ENCODE data around the gene GSK3B. TPM values are rescaled to one million over a fixed set of nuclear protein-coding genes. Genes with fewer than 3 reads are reported as not detected.

GSK3B gene
- total RNA-seq, 1 donor from 2014 or later: 138 TPM

GRCh38 chr3:119873646-119874045, 220.6 kb downstream of the GSK3B start:
- H3K36me3 Mint-ChIP-seq (ENCODE audit: unreplicated experiment): no peaks in the 10 kb centered on the region
- no peak for TF ChIP-seq CTCF (IDR thresholded peaks at IDR 0.05; ENCODE audit: partially characterized antibody, unreplicated experiment)
- peaks cover 1% of the 10 kb centered on the region for H3K27me3 Mint-ChIP-seq (ENCODE audit: unreplicated experiment)
- H3K9me3 Mint-ChIP-seq (ENCODE audit: unreplicated experiment): no peaks in the 10 kb centered on the region
- H3K27ac Mint-ChIP-seq (ENCODE audit: unreplicated experiment): no peak overlapping the region
- H3K4me1 Mint-ChIP-seq (ENCODE audit: low read depth, unreplicated experiment): no peaks in the 10 kb centered on the region
- H3K4me3 Mint-ChIP-seq (ENCODE audit: unreplicated experiment): no peak overlapping the region
- no peak for DNase-seq

GRCh38 chr3:119872773-119873172, 221.5 kb downstream of the GSK3B start:
- no peak overlapping the region for H3K4me3 Mint-ChIP-seq (ENCODE audit: unreplicated experiment)
- no peak for TF ChIP-seq CTCF (IDR thresholded peaks at IDR 0.05; ENCODE audit: partially characterized antibody, unreplicated experiment)
- peaks cover 1% of the 10 kb centered on the region for H3K27me3 Mint-ChIP-seq (ENCODE audit: unreplicated experiment)
- H3K36me3 Mint-ChIP-seq (ENCODE audit: unreplicated experiment): no peaks in the 10 kb centered on the region
- H3K9me3 Mint-ChIP-seq (ENCODE audit: unreplicated experiment): no peaks in the 10 kb centered on the region
- no peaks in the 10 kb centered on the region for H3K4me1 Mint-ChIP-seq (ENCODE audit: low read depth, unreplicated experiment)
- no peak overlapping the region for H3K27ac Mint-ChIP-seq (ENCODE audit: unreplicated experiment)
- no peak for DNase-seq

- H3K9me3 Mint-ChIP-seq (ENCODE audit: unreplicated experiment): no peaks in the 10 kb centered on the region
Observed at GRCh38 chr3:119871571-119871970, 222.7 kb downstream of the GSK3B start.

GRCh38 chr3:119870512-119870911, 223.7 kb downstream of the GSK3B start:
- peaks cover 1% of the 10 kb centered on the region for H3K27me3 Mint-ChIP-seq (ENCODE audit: unreplicated experiment)
- no peaks in the 10 kb centered on the region for H3K4me1 Mint-ChIP-seq (ENCODE audit: low read depth, unreplicated experiment)
- no peaks in the 10 kb centered on the region for H3K9me3 Mint-ChIP-seq (ENCODE audit: unreplicated experiment)

More at GRCh38 chr3:119871571-119871970, 222.7 kb downstream of the GSK3B start:
- DNase-seq: no peak
- H3K36me3 Mint-ChIP-seq (ENCODE audit: unreplicated experiment): no peaks in the 10 kb centered on the region
- no peak for TF ChIP-seq CTCF (IDR thresholded peaks at IDR 0.05; ENCODE audit: partially characterized antibody, unreplicated experiment)
- H3K4me1 Mint-ChIP-seq (ENCODE audit: low read depth, unreplicated experiment): no peaks in the 10 kb centered on the region
- H3K27ac Mint-ChIP-seq (ENCODE audit: unreplicated experiment): no peak overlapping the region
- H3K27me3 Mint-ChIP-seq (ENCODE audit: unreplicated experiment): peaks cover 1% of the 10 kb centered on the region
- no peak overlapping the region for H3K4me3 Mint-ChIP-seq (ENCODE audit: unreplicated experiment)

GRCh38 chr3:119864476-119864875, 229.8 kb downstream of the GSK3B start:
- no peak overlapping the region for H3K4me3 Mint-ChIP-seq (ENCODE audit: unreplicated experiment)
- H3K9me3 Mint-ChIP-seq (ENCODE audit: unreplicated experiment): no peaks in the 10 kb centered on the region
- no peaks in the 10 kb centered on the region for H3K4me1 Mint-ChIP-seq (ENCODE audit: low read depth, unreplicated experiment)
- H3K27ac Mint-ChIP-seq (ENCODE audit: unreplicated experiment): no peak overlapping the region
- peaks cover 9% of the 10 kb centered on the region for H3K36me3 Mint-ChIP-seq (ENCODE audit: unreplicated experiment)
- H3K27me3 Mint-ChIP-seq (ENCODE audit: unreplicated experiment): peaks cover 5% of the 10 kb centered on the region
- TF ChIP-seq CTCF (IDR thresholded peaks at IDR 0.05; ENCODE audit: partially characterized antibody, unreplicated experiment): no peak
- no peak for DNase-seq

More at GRCh38 chr3:119870512-119870911, 223.7 kb downstream of the GSK3B start:
- Mint-ChIP-seq H3K27ac (ENCODE audit: unreplicated experiment) (no peak overlapping the region), H3K36me3 (ENCODE audit: unreplicated experiment) (no peaks in the 10 kb centered on the region), H3K4me3 (ENCODE audit: unreplicated experiment) (no peak overlapping the region)
- no peak for TF ChIP-seq CTCF (IDR thresholded peaks at IDR 0.05; ENCODE audit: partially characterized antibody, unreplicated experiment)
- no peak for DNase-seq

All from glutamatergic neuron (in vitro differentiated cells).